NCI-H345 (cell line): Measurements from ENCODE around the gene NISCH.
A peak's percentile ranks its signal among the peaks of the same experiment; 100 is the strongest.

ENCODE experiments used
- DNase-seq: peaks from one replicate; lab custom pipeline; 2025; lab: John Stamatoyannopoulos, UW

NISCH gene

GRCh38 chr3:52435246-52436101, 19.9 kb upstream of the NISCH start:
- DNase-seq, result no peak

DNA sequence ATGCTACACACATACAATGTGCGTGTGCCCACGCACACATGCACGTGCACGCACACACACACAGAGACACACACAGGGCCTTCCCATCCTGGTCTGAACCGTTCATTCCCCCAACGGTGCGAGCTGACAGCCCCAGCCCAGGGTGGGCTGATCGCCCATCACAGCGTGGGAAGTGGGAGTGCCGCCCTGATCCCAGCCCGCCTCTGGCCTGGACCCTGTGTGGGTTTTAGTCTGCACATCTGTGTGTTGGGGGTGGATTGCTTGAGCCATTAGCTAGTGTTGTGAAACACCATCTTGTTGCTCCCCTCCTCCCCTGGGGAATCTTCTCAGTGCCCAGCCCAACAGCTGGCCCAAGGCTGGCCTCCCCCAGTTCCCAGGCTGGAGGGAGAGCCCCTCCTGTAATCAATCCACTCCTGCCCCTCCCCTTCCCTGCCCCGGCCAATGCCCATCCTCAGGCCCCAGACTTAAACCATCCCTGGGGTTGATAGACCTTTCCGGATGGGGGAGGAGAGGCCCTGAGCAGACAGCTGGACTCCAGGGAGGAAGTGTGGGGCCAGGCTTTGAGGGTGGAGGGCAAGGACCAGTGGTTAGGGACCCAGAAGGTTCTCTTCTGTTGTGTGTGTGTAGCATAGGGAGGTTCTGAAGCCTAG, 18.8 kb upstream of the NISCH start:
- no peak for DNase-seq

DNA sequence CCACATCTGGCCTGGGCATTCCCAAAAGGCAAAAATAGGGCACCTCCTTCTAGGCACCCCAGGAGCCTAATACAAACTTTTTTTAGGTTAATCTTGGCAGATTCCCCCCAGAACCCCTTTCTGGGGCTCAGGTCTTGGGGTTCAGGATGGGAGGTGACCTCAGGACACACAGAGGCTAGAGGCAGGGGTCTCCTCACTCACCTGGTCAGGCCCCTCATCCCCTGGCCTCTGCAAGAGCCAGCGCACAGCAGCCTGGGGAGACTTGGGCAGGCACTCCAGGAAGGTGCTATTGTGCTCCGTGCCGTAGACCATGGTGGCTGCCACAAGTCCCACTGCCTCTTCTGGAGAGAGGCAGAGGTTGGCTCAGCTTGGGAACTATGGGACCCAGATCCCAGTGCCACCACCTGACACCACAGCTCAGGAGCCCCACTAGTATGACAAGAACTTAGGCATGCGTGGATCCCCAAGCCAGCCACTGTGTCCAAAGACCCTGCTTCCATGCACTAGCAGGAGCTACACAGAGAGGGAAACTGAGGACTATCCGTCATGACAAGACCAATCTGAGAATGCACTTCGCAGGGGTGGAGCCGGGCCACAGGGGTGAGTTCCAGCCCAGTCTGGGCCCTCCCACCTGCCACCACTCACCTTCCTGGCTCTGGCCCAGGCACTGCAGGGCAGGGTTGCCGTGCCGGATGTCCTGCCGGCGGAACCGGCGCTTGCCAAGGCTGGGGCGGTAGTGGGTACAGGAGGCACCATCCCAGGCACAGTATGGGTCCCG, 17.9 kb upstream of the NISCH start:
- no peak for DNase-seq

GRCh38 chr3:52438104-52438376, 17.4 kb upstream of the NISCH start:
- DNase-seq, result no peak

- no peak for DNase-seq
Measured at GRCh38 chr3:52438579-52439425, 16.6 kb upstream of the NISCH start.

DNA sequence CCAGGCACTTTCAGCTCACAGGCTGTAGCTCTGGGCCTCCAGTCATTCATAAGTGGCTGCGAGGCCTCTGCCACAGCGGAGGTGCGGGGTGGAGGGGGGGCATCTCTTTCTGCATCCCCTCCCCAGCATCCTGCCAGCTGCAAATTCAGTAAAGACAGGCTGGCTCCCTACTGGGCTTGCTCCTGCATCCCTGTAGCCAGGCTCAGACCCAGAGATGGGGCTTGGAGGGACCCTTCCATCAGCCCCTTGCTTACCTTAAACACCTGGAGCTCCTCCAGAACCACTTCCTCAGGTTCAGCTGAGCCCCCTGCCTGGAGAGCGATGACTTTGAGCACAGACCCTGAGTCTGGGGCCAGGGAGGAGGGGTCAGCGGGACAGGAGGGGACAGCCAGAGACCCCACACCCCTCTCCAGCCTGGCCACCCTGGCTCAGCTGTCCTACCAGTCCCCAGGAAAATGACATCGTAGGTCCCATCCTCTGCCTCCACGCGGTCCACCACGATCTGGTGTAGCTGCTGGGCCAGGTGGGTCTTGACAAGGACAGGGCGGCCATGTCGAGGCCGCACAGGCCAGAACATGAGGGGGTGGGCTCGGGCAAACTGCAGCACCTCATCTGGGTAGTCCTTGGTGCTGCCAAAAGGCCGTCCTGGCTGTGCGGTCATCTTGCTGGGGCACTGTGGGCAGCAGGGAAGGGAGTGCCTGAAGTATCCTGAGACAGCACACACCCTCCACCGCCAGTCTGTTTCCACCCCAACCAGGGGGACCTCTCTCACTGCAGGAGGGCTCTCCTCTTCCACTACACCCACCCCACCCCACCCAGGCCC, 15.8 kb upstream of the NISCH start:
- no peak for DNase-seq

GRCh38 chr3:52440249-52440551, 15.2 kb upstream of the NISCH start:
- DNase-seq, result no peak

DNA sequence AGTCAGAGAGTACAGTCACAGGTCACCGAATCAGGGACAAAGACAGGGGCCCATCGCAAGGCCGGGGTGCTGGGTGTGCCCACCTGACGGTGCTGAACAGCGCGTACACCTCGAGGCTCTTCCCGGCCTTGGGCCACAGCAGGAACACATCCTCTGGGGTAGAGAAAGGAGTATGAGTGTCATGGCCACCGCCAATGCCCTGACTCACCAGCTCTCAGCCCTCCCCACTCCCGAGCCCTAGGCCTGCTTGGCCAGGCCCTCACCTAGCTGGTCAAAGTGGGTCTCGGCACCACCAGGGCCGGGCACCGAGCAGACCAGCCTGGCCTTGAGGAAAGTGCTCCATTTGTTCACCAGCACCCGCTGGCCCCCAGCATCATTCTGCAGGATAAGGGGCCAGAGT, 14.7 kb upstream of the NISCH start:
- DNase-seq, result no peak

DNA sequence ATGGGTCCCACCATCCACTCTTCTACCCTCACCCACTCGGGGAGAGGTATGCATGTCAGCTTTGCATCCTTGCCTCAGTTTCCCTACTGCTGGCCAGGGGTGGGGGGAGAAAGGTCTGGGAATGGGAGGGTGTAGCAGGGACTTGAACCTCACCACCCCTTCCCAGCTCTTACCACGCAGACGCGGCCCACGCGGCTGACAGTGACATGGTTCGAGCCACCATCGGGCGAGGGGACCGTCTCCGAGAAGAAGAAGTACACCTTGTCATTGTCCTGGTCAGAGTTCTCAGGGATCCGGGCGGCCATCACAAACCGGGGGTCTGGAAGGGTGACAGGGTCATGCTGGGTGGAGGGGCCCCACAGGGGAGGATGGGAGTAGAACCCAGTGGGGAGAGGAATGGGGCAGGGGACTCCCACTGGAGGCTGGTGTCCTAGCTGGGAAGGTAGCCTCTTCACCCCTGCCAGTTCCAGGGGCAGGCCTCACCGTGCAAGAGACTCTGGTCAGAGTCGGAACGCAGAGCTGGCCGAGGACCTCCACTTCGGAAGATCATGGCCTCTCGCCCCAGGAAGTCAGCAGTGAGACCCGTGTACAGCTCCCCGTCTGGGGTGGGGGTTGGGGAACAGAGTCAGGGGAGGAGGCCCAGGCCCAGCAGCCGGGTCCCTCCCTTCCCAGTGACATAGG, 14.2 kb upstream of the NISCH start:
- DNase-seq, result no peak

GRCh38 chr3:52441772-52442332, 13.6 kb upstream of the NISCH start:
- no peak for DNase-seq

DNA sequence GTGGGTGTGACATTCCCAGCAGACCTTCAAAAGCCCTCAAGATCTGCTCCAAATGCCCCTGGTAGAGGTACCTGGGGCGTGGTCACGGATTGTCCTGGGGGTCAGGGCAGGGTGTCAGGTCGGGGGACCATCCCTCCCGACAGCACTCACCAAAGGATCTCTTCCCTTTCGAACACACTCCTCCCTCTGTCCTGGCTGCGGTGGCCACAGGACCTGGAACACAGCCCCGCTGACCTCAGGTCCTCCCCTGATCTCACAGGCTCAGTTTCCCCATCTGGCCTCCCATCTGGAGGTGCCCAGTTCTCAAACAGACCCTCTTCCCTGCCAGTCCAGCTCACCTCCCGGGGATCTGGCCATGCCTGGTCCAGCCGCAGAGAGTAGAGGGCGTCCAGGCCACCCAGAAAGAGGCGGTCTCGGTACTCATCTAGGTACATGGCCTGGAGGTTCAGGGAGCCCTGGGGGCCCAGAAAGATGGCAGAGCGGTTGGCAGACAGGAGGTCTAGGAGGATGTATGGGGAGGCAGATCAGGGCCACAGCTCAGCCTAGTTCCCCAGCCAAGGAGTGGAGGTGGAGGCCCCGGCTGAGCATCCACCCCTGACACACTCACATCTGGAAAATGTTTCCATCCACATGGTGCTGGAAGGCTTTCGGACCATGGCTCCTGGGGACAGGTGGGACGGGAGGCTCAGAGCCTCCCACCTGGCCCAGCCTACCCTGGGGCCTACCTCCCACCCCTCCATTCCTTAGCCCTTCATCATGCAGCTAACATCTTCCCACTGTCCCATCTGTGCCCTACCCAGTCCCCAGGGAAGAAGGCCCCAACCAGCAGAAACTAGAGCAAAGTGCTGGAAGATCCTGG, 12.8 kb upstream of the NISCH start:
- no peak for DNase-seq

- DNase-seq, result no peak
Measured at GRCh38 chr3:52443268-52443610, 12.2 kb upstream of the NISCH start.

DNA sequence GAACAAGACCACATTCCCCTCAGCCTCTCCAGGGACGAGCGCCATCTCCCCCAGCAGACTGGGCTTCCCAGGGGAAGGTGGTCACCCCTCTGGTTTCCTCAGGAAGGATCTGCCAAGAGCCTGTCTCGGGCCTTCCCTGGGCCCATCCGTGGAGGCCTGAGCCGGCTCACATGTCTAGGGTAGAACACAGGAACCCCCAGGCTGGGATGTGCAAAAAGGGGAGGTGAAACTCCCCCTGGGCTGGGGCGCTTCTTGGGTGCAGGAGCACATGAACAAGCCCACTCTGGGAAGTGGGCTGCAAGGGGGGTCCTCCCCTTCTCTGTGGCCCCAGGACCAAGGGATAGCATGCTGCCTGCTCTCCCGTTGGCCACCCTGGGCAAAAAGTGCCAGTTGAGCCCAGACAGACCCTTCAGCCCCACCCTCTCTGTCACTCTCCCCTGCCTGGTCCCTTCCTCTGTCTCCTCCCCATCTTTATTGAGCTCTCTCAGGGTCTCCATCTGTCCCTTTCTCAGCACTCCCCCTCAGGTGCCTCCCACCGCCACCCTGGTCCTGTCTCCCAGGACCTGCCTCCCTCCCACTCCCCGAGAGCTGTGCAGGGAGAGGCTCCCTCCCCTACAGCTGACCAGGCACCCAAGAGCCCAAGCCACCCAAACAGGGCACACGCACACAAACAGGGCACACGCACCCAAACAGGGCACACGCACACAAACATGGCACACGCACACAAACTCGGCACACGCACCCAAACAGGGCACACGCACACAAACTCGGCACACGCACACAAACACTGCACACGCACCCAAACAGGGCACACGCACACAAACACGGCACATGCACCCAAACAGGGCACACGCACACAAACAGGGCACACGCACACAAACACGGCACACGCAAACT, 11.4 kb upstream of the NISCH start:
- no peak for DNase-seq

DNA sequence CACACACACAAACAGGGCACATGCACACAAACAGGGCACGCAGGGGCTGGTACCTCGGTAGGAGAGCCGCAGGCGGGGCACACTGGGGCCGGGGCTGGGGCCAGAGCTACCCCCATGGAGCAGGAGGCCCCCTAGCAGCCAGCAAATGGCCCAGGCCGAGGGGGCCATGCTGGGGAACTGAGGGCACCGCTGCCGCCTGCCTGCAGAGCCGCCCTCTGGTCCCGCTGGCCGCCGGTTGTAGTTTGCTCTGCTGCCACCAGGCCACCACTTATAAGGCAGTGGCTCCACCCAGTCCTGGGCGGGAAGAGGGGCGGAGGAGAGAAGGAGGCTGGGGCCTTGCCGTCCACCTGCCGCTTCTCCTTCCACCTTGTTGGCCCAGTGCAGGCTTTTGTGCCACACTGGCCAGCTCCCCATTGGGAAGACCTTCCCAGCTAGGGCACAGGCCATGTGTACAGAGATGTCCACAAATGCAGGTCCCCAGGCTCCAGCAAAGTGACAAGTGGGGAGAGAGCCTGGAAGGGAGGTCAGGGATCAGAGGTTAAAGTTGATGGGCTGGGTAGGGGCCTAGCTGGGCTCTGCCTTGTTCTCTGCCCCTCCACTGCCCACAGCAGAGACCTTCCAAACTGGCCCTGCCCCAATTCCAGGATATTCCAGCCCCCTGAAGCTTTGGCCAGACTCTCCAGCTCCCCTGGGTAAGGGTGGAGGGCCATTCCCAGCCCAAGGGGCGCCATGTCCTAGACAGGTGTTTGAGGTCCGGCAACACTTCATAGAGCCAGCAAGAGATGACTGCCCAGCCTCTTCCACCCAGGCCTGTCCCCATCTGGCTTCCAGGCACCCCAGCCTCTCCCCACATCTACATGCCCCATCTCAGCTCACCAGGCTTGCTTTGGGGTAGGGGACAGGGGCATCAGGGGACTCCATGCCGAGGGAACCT, 10.3 kb upstream of the NISCH start, which contains the start of gene SEMA3G:
SEMA3G (minus strand) TSS at position 244 of the 934 bp plus-strand sequence; CDS start at position 168, 76 bp downstream.
- DNase-seq, result peak; percentile 19

DNA sequence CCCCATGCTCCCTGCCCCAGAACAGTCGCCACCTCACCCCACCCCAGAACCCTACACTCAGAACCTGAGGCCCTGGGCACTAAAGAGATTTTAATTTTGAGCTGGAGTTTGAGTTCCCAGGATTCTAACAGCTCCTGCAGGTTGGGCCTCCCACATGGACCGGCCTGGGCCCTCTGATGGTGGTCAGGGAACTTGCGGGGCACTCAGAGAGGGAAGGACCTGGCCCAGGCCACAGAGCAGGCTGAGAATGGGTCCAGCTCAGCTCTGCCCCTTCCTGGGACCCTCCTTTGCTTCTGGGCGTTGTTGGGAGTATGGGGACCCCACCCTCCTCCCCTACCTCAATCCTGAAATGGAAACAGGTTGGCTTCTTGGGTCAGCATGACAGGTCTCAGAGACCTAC, 9.4 kb upstream of the NISCH start:
- no peak for DNase-seq

GRCh38 chr3:52446631-52447511, 8.5 kb upstream of the NISCH start:
- peak; percentile 44 for DNase-seq
